CD8-positive, alpha-beta memory T cell (primary cell): ENCODE results near the gene SLC2A1. TPM values are rescaled to one million over a fixed set of nuclear protein-coding genes. Genes with fewer than 3 reads are reported as not detected.

ENCODE experiments used
- CTCF ChIA-PET: fragments of 350-600 bp; sonication (Branson Sonifier 250); formaldehyde crosslinking; loops from one replicate; lab custom pipeline; 2021; ENCODE audit warnings: antibody characterized with exemption; lab: Charles Lee
- POLR2A ChIA-PET: fragments of 350-600 bp; sonication (Branson Sonifier 250); formaldehyde crosslinking; loops from one replicate; lab custom pipeline; 2021; ENCODE audit warnings: antibody characterized with exemption; lab: Charles Lee
- DNase-seq, 5 donors: peaks; one replicate each; pipeline versions ENCODE4 v3.0.0 to v3.0.0-alpha.2; 2020 to 2022; ENCODE audit warnings: mixed read lengths in 1 of 5
- H3K27ac ChIP-seq: one replicate; pipeline ENCODE4 v1.7.0; 2013; ENCODE audit warnings: low read depth, mild to moderate bottlenecking, low read length, moderate library complexity
- H3K27me3 ChIP-seq: 2 replicates; pipeline ENCODE4 v1.7.0; 2013; ENCODE audit warnings: low read length, mild to moderate bottlenecking; ENCODE audit not compliant: insufficient read depth, poor library complexity, severe bottlenecking
- H3K36me3 ChIP-seq: 2 replicates; pipeline ENCODE4 v1.7.0; 2013; ENCODE audit warnings: mild to moderate bottlenecking, low read length, moderate library complexity; ENCODE audit not compliant: insufficient read depth
- H3K4me1 ChIP-seq: 2 replicates; pipeline ENCODE4 v1.7.0; 2013; ENCODE audit warnings: mild to moderate bottlenecking, low read length, moderate library complexity; ENCODE audit not compliant: insufficient read depth
- H3K4me3 ChIP-seq: 2 replicates; pipeline ENCODE4 v1.7.0; 2013; ENCODE audit warnings: mild to moderate bottlenecking, low read length
- H3K9me3 ChIP-seq: 2 replicates; pipeline ENCODE4 v1.7.0; 2013; ENCODE audit warnings: mild to moderate bottlenecking, low read length
- H3K27ac Mint-ChIP-seq, 8 donors: one replicate each; pipeline ENCODE4 v1.8.0; 2020 to 2021; ENCODE audit warnings: mixed read lengths in 8 of 8, mild to moderate bottlenecking in 6 of 8, inconsistent platforms in 3 of 8, moderate library complexity in 3 of 8
- H3K27me3 Mint-ChIP-seq, 2 donors: one replicate each; pipeline ENCODE4 v1.8.0; 2020 to 2021; ENCODE audit warnings: mixed read lengths in 2 of 2, mild to moderate bottlenecking in 1 of 2, moderate library complexity in 1 of 2
- H3K36me3 Mint-ChIP-seq, 3 donors: one replicate each; pipeline ENCODE4 v1.8.0; 2020 to 2021; ENCODE audit warnings: mixed read lengths in 3 of 3, inconsistent platforms in 1 of 3, mild to moderate bottlenecking in 1 of 3
- H3K4me1 Mint-ChIP-seq, 3 donors: one replicate each; pipeline ENCODE4 v1.8.0; 2020 to 2021; ENCODE audit warnings: mixed read lengths in 3 of 3, inconsistent platforms in 1 of 3, mild to moderate bottlenecking in 1 of 3
- H3K4me3 Mint-ChIP-seq, 7 donors: one replicate each; pipeline ENCODE4 v1.8.0; 2020 to 2021; ENCODE audit warnings: mixed read lengths in 7 of 7, mild to moderate bottlenecking in 6 of 7, moderate library complexity in 4 of 7, inconsistent platforms in 2 of 7
- H3K9me3 Mint-ChIP-seq, 5 donors: one replicate each; pipeline ENCODE4 v1.8.0; 2020 to 2022; ENCODE audit warnings: mixed read lengths in 5 of 5, mild to moderate bottlenecking in 3 of 5, moderate library complexity in 2 of 5, inconsistent platforms in 1 of 5
- polyA plus RNA-seq: library from polyadenylated mRNA; unstranded; fragments of 300-500 nt; fragmentation: Illumina TruSeq; gene quantifications from one replicate; pipeline ENCODE4 v1.2.3, GENCODE V29; 2021
- total RNA-seq, 2 experiments: library from RNA; stranded (reverse); gene quantifications; one replicate each; pipeline ENCODE4 v1.2.3, GENCODE V29; 2021

Gene SLC2A1
- total and polyA plus RNA-seq, 3 experiments from 2014 or later = 42.6 to 108 (median 103) TPM

GRCh38 chr1:42947117-42947516 is 11.6 kb downstream of the SLC2A1 start:
- Histone ChIP-seq H3K27me3 (no peaks in the 10 kb centered on the region), H3K36me3 (peaks cover 9% of the 10 kb centered on the region), H3K27ac (no peak overlapping the region), H3K4me3 (no peak overlapping the region), H3K4me1 (peaks cover 98% of the 10 kb centered on the region), H3K9me3 (no peaks in the 10 kb centered on the region)
- CTCF ChIA-PET = interaction anchor here (0.9 to 1.9 kb wide), 5 partner anchors 11 to 127 kb away, joined by 3 to 9 read pairs (median 4); no protein-coding TSS in a partner anchor
- peak overlapping the region in 7 of 8 donors; percentile 46 to 91 (median 90) for H3K27ac Mint-ChIP-seq
- POLR2A ChIA-PET = interaction anchor here (0.7 kb wide), 1 partner anchor 1832 kb away, joined by 3 read pairs; no protein-coding TSS in a partner anchor
- H3K9me3 Mint-ChIP-seq = no peaks in the 10 kb centered on the region
- no peak for DNase-seq
- peaks cover 8 to 60% (median 9%) of the 10 kb centered on the region in 3 donors for H3K36me3 Mint-ChIP-seq
- peaks cover 89 to 99% (median 96%) of the 10 kb centered on the region in 3 donors for H3K4me1 Mint-ChIP-seq
- peaks cover 0 to 3% of the 10 kb centered on the region in 2 donors for H3K27me3 Mint-ChIP-seq
- peak overlapping the region in 3 of 7 donors; percentile 35 to 69 (median 43) for H3K4me3 Mint-ChIP-seq

- CTCF ChIA-PET = interaction anchor here (0.9 to 1.9 kb wide), 4 partner anchors 10 to 127 kb away, joined by 3 to 9 read pairs (median 4); no protein-coding TSS in a partner anchor
- Mint-ChIP-seq H3K4me1 (peaks cover 89 to 99% (median 96%) of the 10 kb centered on the region in 3 donors), H3K27me3 (peaks cover 0 to 3% of the 10 kb centered on the region in 2 donors), H3K9me3 (no peaks in the 10 kb centered on the region), H3K27ac (peak overlapping the region; percentile 80 to 95 (median 90)), H3K36me3 (peaks cover 9 to 61% (median 10%) of the 10 kb centered on the region in 3 donors), H3K4me3 (peak overlapping the region; percentile 20 to 82 (median 73))
- no peak overlapping the region for H3K4me3 ChIP-seq
- H3K4me1 ChIP-seq = peaks cover 98% of the 10 kb centered on the region
- no peak for DNase-seq
- no peaks in the 10 kb centered on the region for H3K27me3 ChIP-seq
- POLR2A ChIA-PET = interaction anchor here (2.1 kb wide), 1 partner anchor 14 kb away, joined by 5 read pairs; no protein-coding TSS in a partner anchor
- no peaks in the 10 kb centered on the region for H3K9me3 ChIP-seq
- H3K27ac ChIP-seq = peak overlapping the region; percentile 14
- peaks cover 17% of the 10 kb centered on the region for H3K36me3 ChIP-seq
Measured at GRCh38 chr1:42946120-42946898, 12.4 kb downstream of the SLC2A1 start.

GRCh38 chr1:42945164-42945563 is 13.5 kb downstream of the SLC2A1 start:
- ChIA-PET CTCF (interaction anchor here (0.7 to 1.2 kb wide), 4 partner anchors 12 to 510 kb away, joined by 3 to 4 read pairs (median 3); no protein-coding TSS in a partner anchor), POLR2A (interaction anchor here (0.6 to 2.1 kb wide), 3 partner anchors 10 to 127 kb away, joined by 3 to 5 read pairs (median 5); no protein-coding TSS in a partner anchor)
- Mint-ChIP-seq H3K36me3 (peaks cover 14 to 64% (median 15%) of the 10 kb centered on the region in 3 donors), H3K4me3 (peak overlapping the region; percentile 3 to 82 (median 77)), H3K9me3 (no peaks in the 10 kb centered on the region), H3K27me3 (peaks cover 0 to 3% of the 10 kb centered on the region in 2 donors), H3K27ac (peak overlapping the region; percentile 78 to 95 (median 91)), H3K4me1 (peaks cover 91 to 100% (median 96%) of the 10 kb centered on the region in 3 donors)
- Histone ChIP-seq H3K4me1 (peaks cover 95% of the 10 kb centered on the region), H3K27ac (peak overlapping the region; percentile 14), H3K9me3 (no peaks in the 10 kb centered on the region), H3K36me3 (peaks cover 24% of the 10 kb centered on the region), H3K27me3 (no peaks in the 10 kb centered on the region), H3K4me3 (peak overlapping the region; percentile 22)
- DNase-seq = no peak

GRCh38 chr1:42944246-42944928 is 14.3 kb downstream of the SLC2A1 start:
- Mint-ChIP-seq H3K27ac (peak overlapping the region; percentile 46 to 95 (median 90)), H3K9me3 (no peaks in the 10 kb centered on the region), H3K27me3 (peaks cover 0 to 3% of the 10 kb centered on the region in 2 donors), H3K36me3 (peaks cover 16 to 66% (median 17%) of the 10 kb centered on the region in 3 donors), H3K4me1 (peaks cover 87 to 99% (median 95%) of the 10 kb centered on the region in 3 donors), H3K4me3 (peak overlapping the region; percentile 28 to 82 (median 73))
- no peak for DNase-seq
- peaks cover 25% of the 10 kb centered on the region for H3K36me3 ChIP-seq
- H3K4me3 ChIP-seq = no peak overlapping the region
- H3K27ac ChIP-seq = no peak overlapping the region
- ChIA-PET CTCF (interaction anchor here (0.7 to 1.3 kb wide), 5 partner anchors 8 to 511 kb away, joined by 3 to 4 read pairs (median 3); no protein-coding TSS in a partner anchor), POLR2A (interaction anchor here (0.6 to 2.1 kb wide), 3 partner anchors 10 to 128 kb away, joined by 3 to 5 read pairs (median 5); no protein-coding TSS in a partner anchor)
- peaks cover 94% of the 10 kb centered on the region for H3K4me1 ChIP-seq
- no peaks in the 10 kb centered on the region for H3K27me3 ChIP-seq
- H3K9me3 ChIP-seq = no peaks in the 10 kb centered on the region

GRCh38 chr1:42943728-42944127 is 14.9 kb downstream of the SLC2A1 start:
- H3K27ac Mint-ChIP-seq = peak overlapping the region; percentile 40 to 96 (median 91)
- CTCF ChIA-PET = interaction anchor here (0.9 to 1.3 kb wide), 2 partner anchors 9 to 20 kb away, joined by 3 to 4 read pairs; no protein-coding TSS in a partner anchor
- Histone ChIP-seq H3K4me1 (peaks cover 95% of the 10 kb centered on the region), H3K27me3 (no peaks in the 10 kb centered on the region), H3K27ac (peak overlapping the region; percentile 52), H3K4me3 (no peak overlapping the region), H3K36me3 (peaks cover 28% of the 10 kb centered on the region), H3K9me3 (no peaks in the 10 kb centered on the region)
- DNase-seq = no peak
- POLR2A ChIA-PET = no interaction called here
- H3K4me1 Mint-ChIP-seq = peaks cover 90 to 99% (median 96%) of the 10 kb centered on the region in 3 donors
- H3K4me3 Mint-ChIP-seq = peak overlapping the region in 6 of 7 donors; percentile 28 to 82 (median 60)
- H3K9me3 Mint-ChIP-seq = no peaks in the 10 kb centered on the region
- peaks cover 16 to 69% (median 19%) of the 10 kb centered on the region in 3 donors for H3K36me3 Mint-ChIP-seq
- peaks cover 0 to 3% of the 10 kb centered on the region in 2 donors for H3K27me3 Mint-ChIP-seq

- peaks cover 0 to 3% of the 10 kb centered on the region in 2 donors for H3K27me3 Mint-ChIP-seq
- peak overlapping the region in 6 of 7 donors; percentile 21 to 82 (median 68) for H3K4me3 Mint-ChIP-seq
- no peaks in the 10 kb centered on the region for H3K27me3 ChIP-seq
- no peaks in the 10 kb centered on the region for H3K9me3 ChIP-seq
- no peak overlapping the region for H3K4me3 ChIP-seq
- H3K36me3 ChIP-seq = peaks cover 28% of the 10 kb centered on the region
- H3K4me1 ChIP-seq = peaks cover 96% of the 10 kb centered on the region
- POLR2A ChIA-PET = no interaction called here
- H3K9me3 Mint-ChIP-seq = no peaks in the 10 kb centered on the region
- H3K27ac ChIP-seq = peak overlapping the region; percentile 52
- H3K36me3 Mint-ChIP-seq = peaks cover 16 to 73% (median 19%) of the 10 kb centered on the region in 3 donors
- peak overlapping the region; percentile 66 to 96 (median 91) for H3K27ac Mint-ChIP-seq
- peaks cover 93 to 99% (median 97%) of the 10 kb centered on the region in 3 donors for H3K4me1 Mint-ChIP-seq
- CTCF ChIA-PET = interaction anchor here (1.3 kb wide), 1 partner anchor 10 kb away, joined by 4 read pairs; no protein-coding TSS in a partner anchor
- DNase-seq = peak in 1 of 5 donors; percentile 34
Measured at GRCh38 chr1:42943166-42943565, 15.5 kb downstream of the SLC2A1 start.

GRCh38 chr1:42942444-42942843 is 16.2 kb downstream of the SLC2A1 start:
- no peaks in the 10 kb centered on the region for H3K27me3 ChIP-seq
- CTCF ChIA-PET = interaction anchor here (1.7 to 2.4 kb wide), 2 partner anchors 8 to 10 kb away, joined by 5 to 6 read pairs; no protein-coding TSS in a partner anchor
- POLR2A ChIA-PET = no interaction called here
- H3K9me3 Mint-ChIP-seq = no peaks in the 10 kb centered on the region
- H3K9me3 ChIP-seq = no peaks in the 10 kb centered on the region
- peaks cover 94 to 99% (median 99%) of the 10 kb centered on the region in 3 donors for H3K4me1 Mint-ChIP-seq
- H3K4me1 ChIP-seq = peaks cover 96% of the 10 kb centered on the region
- peaks cover 16 to 74% (median 21%) of the 10 kb centered on the region in 3 donors for H3K36me3 Mint-ChIP-seq
- peaks cover 0 to 3% of the 10 kb centered on the region in 2 donors for H3K27me3 Mint-ChIP-seq
- H3K27ac ChIP-seq = peak overlapping the region; percentile 35
- H3K4me3 Mint-ChIP-seq = peak overlapping the region in 5 of 7 donors; percentile 11 to 82 (median 35)
- H3K27ac Mint-ChIP-seq = peak overlapping the region; percentile 59 to 96 (median 91)
- H3K36me3 ChIP-seq = peaks cover 28% of the 10 kb centered on the region
- no peak overlapping the region for H3K4me3 ChIP-seq
- no peak for DNase-seq
